SW480 (cell line): ENCODE results near the gene IP6K1.

ENCODE experiments used
- DNase-seq: peaks from one replicate; pipeline ENCODE4 v3.0.0-alpha.2; 2016; ENCODE audit warnings: low spot score

Gene IP6K1

GRCh38 chr3:49723628-49724551, 62.5 kb downstream of the IP6K1 start, which contains the start of gene GMPPB:
Gene GMPPB (minus strand): TSS chr3:49723951. CDS start chr3:49723726, 225 bp downstream.
- DNase-seq: peak; percentile 96

- peak; percentile 41 for DNase-seq
Observed at GRCh38 chr3:49723296-49723627, 63.1 kb downstream of the IP6K1 start.

GRCh38 chr3:49722896-49723295, 63.4 kb downstream of the IP6K1 start:
- no peak for DNase-seq

- DNase-seq: no peak
Observed at GRCh38 chr3:49721896-49722781, 64.2 kb downstream of the IP6K1 start.

- no peak for DNase-seq
Observed at GRCh38 chr3:49721596-49721895, 64.8 kb downstream of the IP6K1 start.

GRCh38 chr3:49720855-49721595, 65.3 kb downstream of the IP6K1 start:
- no peak for DNase-seq

GRCh38 chr3:49719214-49719884, 67.0 kb downstream of the IP6K1 start, which contains the start of gene AMIGO3:
Gene AMIGO3 (minus strand): TSS chr3:49719684. CDS start chr3:49719465, 219 bp downstream.
- peak; percentile 85 for DNase-seq

GRCh38 chr3:49718858-49719213, 67.5 kb downstream of the IP6K1 start:
- no peak for DNase-seq

- DNase-seq: no peak
Observed at GRCh38 chr3:49717959-49718857, 68.1 kb downstream of the IP6K1 start.

- no peak for DNase-seq
Observed at GRCh38 chr3:49717211-49717958, 69.0 kb downstream of the IP6K1 start.

- no peak for DNase-seq
Observed at GRCh38 chr3:49716691-49717210, 69.6 kb downstream of the IP6K1 start.

GRCh38 chr3:49716169-49716568, 70.2 kb downstream of the IP6K1 start:
- no peak for DNase-seq

- DNase-seq: no peak
Observed at GRCh38 chr3:49715611-49716121, 70.7 kb downstream of the IP6K1 start.

- DNase-seq: no peak
Observed at GRCh38 chr3:49714728-49715550, 71.4 kb downstream of the IP6K1 start.

- DNase-seq: no peak
Observed at GRCh38 chr3:49713336-49714105, 72.8 kb downstream of the IP6K1 start.

GRCh38 chr3:49712631-49713317, 73.6 kb downstream of the IP6K1 start:
- DNase-seq: no peak

- DNase-seq: no peak
Observed at GRCh38 chr3:49712166-49712565, 74.2 kb downstream of the IP6K1 start.
